GM21515 (cell line): ENCODE results near the gene NAV2.
"Not testable (repeated sequence)": the region's sequence is repeated elsewhere in the genome, so short reads cannot be mapped to it uniquely, and the experiment has no call there.

ENCODE experiments used
- ATAC-seq: cut with Tn5 transposase; IDR thresholded peaks from one replicate; pipeline ENCODE4 v1.9.1; 2021; ENCODE audit not compliant: unreplicated experiment

NAV2 gene

DNA sequence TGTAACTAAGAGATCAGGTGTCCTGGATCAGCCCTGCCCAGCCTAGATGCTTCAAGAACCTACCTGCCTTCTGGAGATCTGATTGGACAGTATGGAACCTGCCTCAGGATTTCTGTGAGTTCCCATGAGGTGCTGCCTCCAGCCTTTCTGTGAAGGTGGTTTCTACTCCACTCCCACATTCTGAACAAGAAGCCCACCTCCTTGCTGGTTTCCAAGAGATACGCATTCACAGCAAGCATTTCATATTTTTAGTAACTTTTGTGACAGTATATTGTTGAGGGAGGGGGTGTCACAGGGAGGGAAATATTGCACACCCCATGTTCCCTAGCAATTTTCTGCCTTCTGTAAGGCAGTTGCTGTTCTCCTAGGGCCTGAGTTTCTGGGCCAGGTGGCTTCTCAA lies 204.4 kb downstream of the NAV2 start:
- ATAC-seq, result no peak

DNA sequence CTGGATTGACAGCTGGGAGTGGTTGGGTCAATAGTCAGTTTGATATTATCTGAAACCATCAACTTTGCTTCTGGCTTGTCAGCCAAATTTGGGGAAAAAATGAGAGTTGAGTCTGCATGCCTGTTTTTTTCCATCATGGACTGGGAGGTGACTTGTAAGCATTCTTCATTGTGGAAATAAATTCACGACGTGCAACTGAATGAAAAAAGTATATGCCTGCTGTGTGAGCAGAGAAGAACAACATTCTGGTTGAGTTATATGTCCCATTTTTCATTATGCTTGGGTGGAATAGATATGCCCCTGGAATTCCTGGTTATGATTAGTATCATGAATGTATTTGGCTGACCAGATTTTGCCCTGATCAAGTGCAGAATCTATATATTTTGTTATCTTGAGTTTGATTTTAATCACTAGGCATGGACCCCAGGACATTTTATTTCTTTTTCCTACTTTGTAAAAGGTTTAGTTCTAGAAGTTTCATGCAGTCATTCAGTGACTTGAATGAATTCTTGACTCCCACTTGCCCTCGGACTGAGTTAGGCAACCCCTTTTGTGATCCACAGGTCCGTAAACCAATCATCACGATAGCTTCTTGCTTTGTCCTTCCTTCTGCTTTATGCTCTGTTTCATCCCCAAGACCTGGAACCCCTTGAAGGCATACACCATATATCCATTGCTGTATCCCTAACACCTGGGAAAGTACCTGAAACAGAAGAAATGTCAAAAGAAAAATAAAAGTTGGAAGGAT lies 205.8 kb downstream of the NAV2 start:
- no peak for ATAC-seq

DNA sequence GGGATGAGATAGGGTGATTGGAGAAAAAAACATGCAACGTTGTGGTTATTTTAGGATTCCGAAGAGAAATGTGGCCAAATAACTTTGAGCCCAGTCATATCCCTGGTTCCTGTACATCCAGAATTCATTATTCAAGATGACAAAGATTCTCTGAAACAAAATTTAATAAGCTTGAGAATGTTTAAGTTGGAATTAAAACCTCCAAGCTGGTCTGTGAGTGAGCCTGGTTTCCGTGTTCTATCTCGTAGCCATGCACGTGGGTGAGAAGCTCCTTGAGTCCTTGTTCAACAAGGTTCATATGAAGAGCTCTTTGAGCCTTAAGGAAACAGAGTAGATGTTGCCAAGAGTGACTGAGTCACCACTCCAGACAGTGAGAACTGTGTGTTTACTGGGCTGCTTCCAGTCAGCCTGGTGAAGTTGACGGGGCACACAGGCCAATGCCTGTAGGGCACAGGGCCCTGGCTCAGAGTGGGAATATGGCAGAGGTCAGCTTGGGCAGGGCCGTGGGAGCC lies 206.5 kb downstream of the NAV2 start:
- ATAC-seq, result no peak

DNA sequence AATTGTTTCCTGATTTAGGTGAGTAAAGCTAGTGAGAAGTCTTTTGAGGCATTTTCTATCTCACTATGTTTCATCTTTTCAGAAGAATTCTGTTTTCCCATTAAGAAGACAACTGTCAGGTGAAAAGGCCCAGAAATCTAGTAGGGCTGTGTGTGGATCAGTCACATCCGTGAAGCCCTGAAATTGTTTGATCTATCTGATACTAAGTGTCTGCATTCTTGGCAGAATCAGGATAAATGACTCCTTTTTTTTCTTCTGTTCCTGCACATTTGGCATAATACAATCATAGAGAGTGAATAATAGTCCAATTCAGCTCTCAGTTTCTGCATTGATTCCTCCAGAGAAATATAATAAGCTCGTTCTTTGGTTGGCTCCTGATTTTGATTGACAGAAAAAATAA lies 208.3 kb downstream of the NAV2 start:
- no peak for ATAC-seq

DNA sequence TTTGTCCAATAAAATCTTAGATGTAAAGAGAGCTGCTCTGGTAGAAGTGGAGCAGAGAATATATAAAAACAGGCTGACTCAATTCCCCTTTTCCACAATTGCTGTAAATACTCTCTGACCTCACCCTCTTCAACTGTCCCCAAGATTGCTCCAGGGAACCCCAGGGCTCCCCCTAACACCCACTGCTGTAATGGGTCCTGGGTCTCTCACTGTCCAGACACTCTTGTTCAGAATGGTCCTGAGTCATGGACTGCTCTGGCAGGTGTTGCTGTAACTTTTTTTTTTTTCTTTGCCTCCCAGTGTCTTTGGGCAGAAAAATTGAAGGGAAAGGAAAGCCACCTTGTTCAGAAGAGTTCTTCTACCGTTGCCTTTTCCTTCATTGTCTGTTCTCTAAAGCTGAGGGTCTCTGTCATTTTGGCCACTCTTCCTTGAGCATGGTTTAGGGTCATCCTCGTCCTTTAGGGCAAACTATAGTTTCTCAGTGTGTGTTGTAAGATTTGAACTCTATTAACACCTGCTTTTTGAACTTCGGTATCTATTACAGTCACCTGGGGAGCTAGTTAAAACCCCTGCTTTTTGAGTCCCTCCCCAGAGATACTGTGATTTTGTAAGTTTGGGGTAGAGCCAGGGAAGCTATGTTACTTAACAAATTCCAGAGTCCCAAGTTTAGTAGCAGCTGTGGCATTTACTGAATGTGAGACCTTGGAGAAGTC lies 209.5 kb downstream of the NAV2 start:
- ATAC-seq, result no peak

DNA sequence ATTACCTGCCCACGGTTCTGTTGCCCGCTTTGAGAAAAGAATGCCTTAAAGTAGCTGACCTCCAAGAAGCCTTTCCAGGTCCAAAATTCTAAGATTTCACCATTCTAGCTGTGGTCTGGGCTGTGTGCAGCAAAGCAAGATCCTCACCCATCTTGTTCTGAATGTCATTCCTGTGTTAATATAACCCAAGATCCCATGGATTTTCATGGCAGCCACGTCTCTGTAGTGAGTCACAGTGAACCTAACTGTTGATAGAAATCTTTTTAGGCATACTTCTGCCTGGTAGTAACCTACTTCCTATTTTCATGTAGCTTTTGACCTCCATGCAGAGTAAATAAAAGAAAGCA lies 210.0 kb downstream of the NAV2 start:
- ATAC-seq, result no peak

DNA sequence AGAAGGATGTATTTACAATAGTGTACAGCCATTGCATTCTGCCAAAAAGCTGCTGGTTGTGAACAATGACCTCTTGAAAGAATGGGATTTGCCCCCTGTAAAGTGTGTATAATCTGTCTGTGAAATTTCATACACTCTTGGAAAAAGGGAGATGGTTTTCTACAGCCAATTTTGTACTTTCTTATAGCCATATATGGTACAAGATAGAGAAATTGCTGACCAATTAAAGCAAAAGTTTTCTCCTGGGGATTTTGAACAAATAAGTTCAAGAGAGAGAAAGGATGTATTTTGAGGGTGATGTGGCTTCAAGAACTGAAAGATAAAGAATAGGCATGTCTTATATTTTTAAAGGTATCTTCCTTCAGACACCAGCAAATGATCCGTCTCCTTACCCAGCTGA lies 211.0 kb downstream of the NAV2 start:
- no peak for ATAC-seq

DNA sequence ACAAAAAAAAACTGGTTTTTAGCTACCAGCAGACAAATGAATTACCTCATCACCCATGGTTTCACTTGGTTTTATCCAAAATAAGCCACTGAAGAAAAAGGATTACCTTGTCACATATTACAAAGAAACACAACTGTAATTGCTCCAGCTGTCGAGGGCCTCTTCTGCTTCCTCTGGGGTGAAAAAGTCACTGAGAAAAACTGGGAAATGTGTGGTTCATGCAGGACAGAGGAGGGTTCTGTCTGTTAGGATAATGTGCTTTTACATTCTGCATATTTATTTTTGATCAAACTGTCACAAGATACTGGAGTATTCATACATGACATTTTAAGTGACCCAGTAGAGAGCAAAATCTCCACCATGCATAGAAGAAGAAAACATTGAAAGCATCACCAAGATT lies 211.7 kb downstream of the NAV2 start:
- ATAC-seq, result no peak

DNA sequence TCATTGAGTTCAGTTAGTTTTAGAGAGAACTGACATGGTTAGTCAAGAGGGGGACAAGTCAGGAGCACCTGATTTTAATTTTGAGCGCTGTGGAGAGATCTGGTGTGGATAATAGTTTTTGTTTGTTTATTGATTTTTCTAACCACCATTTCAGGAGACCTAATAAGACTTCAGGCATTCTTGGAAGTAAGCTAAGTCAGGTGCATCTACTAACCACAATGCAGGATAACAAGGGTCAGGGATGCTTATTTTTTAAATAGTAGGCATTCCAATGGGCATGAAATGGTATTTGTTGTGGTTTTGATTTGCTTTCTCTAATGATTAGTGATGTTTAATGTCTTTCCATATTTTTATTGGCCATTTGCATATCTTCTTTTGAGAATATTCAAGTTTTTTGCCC lies 212.1 kb downstream of the NAV2 start:
- no peak for ATAC-seq

DNA sequence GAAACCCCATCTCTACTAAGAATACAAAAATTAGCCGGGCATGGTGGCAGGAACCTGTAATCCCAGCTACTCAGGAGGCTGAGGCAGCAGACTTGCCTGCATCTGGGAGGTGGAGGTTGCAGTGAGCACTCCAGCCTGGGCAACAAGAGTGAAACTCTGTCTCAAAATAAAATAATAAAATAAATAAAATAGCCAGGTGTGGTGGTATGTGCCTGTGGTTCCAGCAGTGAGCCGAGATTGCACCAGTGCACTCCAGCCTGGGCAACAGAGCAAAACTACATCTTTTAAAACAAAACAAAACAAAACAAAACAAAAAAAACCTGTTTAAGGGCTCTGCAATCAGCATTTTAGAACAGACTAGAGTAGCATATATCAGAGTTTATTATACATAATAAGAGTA lies 214.8 kb downstream of the NAV2 start:
- ATAC-seq, result not testable (repeated sequence)

DNA sequence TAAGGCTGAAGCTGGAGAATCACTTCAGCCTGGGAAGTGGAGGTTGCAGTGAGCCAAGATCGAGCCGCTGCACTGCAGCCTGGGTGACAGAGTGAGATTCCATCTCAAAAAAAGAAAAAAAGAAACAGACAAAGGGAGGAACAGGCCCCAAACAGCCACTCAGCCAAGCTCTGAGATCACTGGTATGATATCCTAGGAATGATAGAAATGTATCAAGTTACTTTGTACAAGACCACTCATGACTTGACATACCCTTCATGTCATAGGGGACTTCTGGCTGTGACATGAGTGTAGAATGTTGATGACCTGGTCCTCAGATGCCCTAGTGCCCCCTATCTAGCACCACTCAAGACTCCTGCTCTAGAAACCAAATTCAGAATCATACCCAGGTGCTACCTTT lies 216.5 kb downstream of the NAV2 start:
- ATAC-seq, result no peak

DNA sequence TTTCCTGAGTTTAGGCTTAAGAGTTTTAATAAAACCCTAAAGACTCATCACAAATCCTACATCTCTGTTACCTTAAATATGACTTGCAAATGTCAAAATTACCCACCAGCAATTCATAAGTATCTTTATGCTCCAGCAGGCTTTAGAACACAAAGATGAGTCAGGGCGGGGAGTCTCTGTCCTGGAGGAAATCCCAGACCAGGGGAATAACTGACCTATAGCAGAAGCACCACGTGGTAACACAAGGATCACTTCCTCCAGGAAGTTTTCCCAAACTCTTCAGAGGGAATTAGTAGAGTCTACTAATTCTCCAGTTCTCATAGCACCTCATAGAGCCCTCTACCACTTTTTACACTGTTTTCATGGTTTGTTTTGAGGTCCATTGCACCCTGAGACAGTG lies 217.0 kb downstream of the NAV2 start:
- ATAC-seq, result no peak

DNA sequence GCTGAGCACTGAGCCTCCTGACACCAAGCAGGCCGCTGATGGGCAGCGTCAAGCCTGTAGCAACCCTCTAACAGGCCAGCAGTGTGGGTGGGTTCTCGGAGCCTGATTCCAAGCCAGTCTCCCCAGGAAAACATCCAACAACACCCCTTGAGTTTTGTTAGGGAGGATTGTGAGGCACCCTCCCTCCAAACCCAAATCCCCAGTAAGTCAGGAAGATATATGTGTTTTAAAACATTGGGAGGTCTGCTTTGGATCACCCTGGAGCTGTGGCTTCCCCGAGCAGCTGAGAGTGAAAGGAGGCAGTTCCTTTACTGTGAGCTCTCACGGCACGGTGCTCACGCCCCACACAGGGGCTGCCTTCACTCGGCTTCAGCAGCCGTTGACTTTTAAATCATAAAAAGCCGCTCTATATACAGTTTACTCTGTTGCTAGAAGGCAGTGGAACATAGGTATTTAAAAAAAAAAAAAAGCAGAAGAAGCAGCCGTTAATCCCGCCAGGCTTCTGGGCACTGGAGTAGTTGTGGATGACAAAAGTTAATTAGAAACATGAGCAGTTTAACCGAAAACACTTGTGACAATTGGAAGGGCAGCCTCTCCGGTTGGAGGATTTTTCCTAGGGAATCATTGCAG lies 218.6 kb downstream of the NAV2 start:
- ATAC-seq, result no peak

DNA sequence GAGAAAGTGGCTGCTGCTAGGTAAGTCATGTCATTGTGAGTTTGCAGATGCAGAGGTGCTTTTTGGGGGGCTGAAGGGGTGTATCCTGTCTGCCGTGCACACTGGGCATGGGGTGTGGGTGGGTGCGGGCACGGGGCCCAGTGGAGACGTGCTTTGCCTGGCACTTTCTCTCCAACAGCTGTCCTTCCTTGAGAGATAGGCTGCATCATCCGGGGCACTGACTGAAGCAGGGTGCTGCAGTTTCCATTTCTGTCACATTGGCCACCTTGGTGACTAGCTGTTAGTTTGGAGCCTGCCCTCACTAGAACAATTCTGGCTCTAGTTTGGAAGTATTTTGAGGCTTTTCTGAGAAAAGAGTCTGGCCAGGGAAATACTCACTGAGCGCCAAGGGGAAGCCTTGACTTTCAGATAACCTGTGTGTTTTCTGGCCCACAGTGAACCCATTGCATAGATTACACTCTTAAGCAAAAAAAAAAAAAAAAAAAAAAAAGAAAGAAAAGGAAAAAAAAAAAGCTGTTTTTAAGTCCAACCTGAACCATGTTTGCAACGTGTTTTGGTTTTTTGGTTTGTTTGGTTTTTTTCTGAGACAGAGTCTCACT lies 219.2 kb downstream of the NAV2 start:
- ATAC-seq, result no peak

DNA sequence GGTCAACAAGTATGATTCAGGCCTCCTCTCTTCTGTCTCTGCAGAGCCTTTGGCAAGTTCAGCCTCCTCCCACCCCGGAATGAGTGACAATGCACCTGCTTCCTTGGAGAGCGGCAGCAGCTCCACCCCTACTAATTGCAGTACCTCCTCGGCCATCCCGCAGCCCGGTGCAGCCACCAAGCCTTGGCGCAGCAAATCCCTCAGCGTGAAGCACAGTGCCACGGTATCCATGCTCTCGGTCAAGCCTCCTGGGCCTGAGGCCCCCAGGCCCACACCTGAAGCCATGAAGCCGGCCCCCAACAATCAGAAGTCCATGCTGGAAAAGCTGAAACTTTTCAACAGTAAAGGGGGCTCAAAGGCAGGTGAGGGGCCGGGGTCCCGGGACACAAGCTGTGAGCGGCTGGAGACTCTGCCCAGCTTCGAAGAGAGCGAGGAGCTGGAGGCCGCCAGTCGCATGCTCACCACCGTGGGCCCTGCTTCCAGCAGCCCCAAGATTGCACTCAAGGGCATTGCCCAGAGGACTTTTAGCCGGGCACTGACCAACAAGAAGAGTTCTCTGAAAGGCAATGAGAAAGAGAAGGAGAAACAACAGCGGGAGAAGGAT lies 220.6 kb downstream of the NAV2 start:
- no peak for ATAC-seq

DNA sequence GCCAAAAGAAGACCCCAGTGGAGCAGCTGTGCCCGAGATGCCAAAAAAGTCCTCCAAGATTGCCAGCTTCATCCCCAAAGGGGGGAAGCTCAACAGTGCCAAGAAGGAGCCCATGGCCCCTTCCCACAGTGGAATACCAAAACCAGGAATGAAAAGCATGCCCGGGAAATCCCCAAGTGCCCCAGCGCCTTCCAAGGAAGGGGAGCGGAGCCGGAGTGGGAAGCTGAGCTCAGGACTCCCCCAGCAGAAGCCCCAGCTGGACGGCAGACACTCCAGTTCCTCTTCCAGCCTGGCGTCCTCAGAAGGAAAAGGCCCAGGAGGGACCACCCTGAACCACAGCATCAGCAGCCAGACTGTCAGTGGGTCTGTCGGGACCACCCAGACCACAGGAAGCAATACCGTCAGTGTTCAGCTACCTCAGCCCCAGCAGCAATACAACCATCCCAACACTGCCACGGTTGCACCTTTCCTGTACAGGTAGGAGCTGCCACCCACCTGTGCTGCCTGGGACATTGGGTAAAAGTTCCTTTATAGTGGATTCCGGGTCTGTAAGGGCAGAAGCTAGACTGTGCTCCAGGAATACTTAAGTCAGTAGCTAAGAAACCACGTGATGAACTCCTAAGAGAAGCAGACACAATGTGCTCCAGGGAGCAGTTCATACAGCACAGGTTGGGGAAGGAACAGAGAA lies 221.3 kb downstream of the NAV2 start:
- ATAC-seq, result no peak

DNA sequence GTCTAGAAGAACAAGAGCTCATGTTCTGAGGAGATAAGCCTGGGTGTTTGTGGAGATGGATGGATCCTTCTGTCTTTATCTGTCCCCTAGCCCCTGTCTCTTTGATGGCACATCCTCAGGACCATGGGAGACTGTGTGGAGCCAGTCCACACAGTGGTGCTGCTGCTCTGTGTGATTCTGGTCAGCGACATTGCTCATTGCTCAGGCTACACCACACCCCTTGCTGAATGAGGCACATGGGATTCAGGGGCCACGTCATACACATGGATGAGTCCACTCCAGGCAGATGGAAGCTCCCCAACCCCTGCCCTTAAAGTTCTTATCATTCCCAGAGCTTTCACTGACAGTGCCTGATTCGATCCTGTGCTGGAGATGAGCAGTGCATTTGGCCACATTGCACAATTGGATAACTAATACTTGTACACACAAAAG lies 222.2 kb downstream of the NAV2 start:
- no peak for ATAC-seq

DNA sequence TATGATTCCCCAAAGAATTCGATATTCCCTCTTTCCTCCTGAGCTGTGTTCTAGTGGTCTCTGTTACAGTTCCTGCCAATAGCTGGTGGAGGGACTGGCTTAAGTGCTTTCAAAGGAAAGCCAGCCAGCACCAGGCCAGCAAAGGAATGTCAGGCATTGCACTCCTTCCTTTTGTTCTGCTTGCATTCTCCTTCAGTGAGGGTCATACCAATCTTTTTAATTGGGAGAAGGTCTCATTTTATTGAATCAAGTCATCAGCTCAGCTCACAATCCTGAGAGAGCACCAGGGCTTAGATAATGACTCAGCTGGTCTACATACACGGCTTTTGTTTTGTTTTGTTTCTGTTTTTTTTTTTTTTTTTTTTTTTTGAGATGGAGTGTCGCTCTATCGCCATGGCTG lies 222.9 kb downstream of the NAV2 start:
- no peak for ATAC-seq

DNA sequence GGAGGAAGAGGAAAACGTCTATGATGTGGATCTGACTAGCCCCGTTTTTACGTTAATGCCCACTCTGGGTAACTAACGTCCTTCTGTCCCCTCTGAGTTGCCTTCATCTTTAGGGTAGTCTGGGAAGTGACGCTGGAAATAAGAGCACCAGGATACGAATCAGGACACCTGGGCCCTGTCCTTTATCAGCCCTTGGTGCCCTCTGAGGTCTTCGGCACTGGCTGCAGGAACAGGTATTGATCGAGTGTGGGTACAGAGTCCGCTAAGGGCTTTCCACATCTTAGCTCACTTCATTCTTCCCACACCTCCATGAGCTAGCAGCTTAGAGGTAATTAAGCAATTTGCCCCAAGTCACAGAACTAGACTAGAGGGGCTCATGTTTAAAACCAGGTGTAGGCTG lies 223.8 kb downstream of the NAV2 start:
- no peak for ATAC-seq

DNA sequence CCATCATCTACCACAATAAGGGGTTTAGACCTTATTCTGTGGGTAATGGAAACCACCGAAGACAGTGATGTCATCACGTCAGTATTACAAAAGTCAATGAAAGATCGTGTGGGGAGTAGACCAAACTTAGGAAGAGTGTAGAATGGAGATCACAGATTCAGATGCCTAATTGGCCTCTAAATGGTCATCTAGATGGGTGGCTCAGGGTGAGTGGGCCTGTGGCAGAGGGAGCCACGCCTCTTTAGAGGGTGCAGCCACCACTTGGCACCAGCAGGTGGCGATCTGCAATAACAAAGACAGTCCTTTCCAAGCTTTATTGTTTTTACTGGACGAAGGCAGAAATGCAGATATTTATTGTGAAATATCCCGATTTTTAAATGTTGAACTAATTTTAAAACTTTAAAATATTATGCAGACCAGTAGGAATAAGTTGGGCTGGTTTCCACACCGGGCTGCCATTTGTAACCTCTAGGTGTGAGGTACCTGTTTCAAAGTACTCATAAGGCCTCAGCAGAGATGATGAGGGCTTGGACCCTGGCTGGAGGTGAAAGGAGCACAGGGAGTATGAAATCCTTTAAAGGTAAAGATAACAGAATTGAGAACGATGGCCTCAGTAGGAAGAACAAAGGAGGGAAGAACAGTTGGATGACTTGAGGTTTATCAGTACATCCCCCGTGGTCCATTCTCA lies 225.7 kb downstream of the NAV2 start:
- peak; percentile 76 for ATAC-seq
